Gastroesophageal sphincter (tissue), 3 donors: ENCODE results near the gene FITM2.

Source experiments
- CTCF ChIP-seq, 4 experiments: fragments of 200-600 bp in 2 of 4; fragments of 450-650 bp in 2 of 4; sonication (generic) in 1 of 4; IDR thresholded peaks; one replicate each; pipeline ENCODE4 v1.5.1; 2017 to 2019; ENCODE audit warnings: antibody characterized with exemption in 4 of 4, mild to moderate bottlenecking in 2 of 4, moderate library complexity in 2 of 4
- POLR2A ChIP-seq, 2 donors: fragments of 450-650 bp; IDR thresholded peaks; one replicate each; pipeline ENCODE4 v1.6.1; 2017; ENCODE audit warnings: antibody characterized with exemption in 2 of 2, mild to moderate bottlenecking in 2 of 2, moderate library complexity in 1 of 2

GRCh38 chr20:44350567-44350966 is 39.6 kb upstream of the FITM2 start:
- TF ChIP-seq CTCF (IDR thresholded peaks at IDR 0.05) (no peak), POLR2A (IDR thresholded peaks at IDR 0.05) (no peak)
